WTC11 (cell line): ENCODE results near the gene HMGCS2. TPM values are rescaled to one million over a fixed set of nuclear protein-coding genes. Genes with fewer than 3 reads are reported as not detected.

Experiments used
- ATAC-seq: fragments of 200-7000 bp; cut with Tn5 transposase; 2 replicates; pipeline ENCODE4 v1.10.0; 2021; ENCODE audit warnings: mild to moderate bottlenecking, moderate library complexity
- CTCF ChIA-PET: fragments of 300-600 bp; sonication (Branson Sonifier 250); formaldehyde crosslinking; loops from one replicate; lab custom pipeline; 2021; ENCODE audit warnings: antibody characterized with exemption; lab: Charles Lee
- POLR2A ChIA-PET: fragments of 350-600 bp; sonication (Branson Sonifier 250); formaldehyde crosslinking; loops from one replicate; lab custom pipeline; 2021; ENCODE audit warnings: antibody characterized with exemption; lab: Charles Lee
- DNase-seq: peaks from one replicate; pipeline ENCODE4 v3.0.0; 2021; ENCODE audit warnings: low spot score
- H3K27ac Mint-ChIP-seq: 2 replicates; pipeline ENCODE4 v1.8.0; 2021; ENCODE audit warnings: mixed read lengths
- H3K27me3 Mint-ChIP-seq: 2 replicates; pipeline ENCODE4 v1.8.0; 2021; ENCODE audit warnings: low read depth, mild to moderate bottlenecking, moderate library complexity, mixed read lengths
- H3K36me3 Mint-ChIP-seq: 2 replicates; pipeline ENCODE4 v1.8.0; 2021; ENCODE audit warnings: mixed read lengths
- H3K4me1 Mint-ChIP-seq: 2 replicates; pipeline ENCODE4 v1.8.0; 2022; ENCODE audit warnings: mixed read lengths
- H3K4me3 Mint-ChIP-seq: 2 replicates; pipeline ENCODE4 v1.8.0; 2021; ENCODE audit warnings: mild to moderate bottlenecking, moderate library complexity, mixed read lengths
- H3K9me3 Mint-ChIP-seq: 2 replicates; pipeline ENCODE4 v1.8.0; 2021; ENCODE audit warnings: mixed read lengths
- ATF2 ChIP-seq: sonication (generic); formaldehyde crosslinking; IDR thresholded peaks from 2 replicates; pipeline ENCODE4 v1.8.1; 2022; ENCODE audit warnings: low read depth, missing genetic modification reagents, borderline replicate concordance
- CREM ChIP-seq: sonication (generic); formaldehyde crosslinking; IDR thresholded peaks from 2 replicates; pipeline ENCODE4 v1.8.1; 2022; ENCODE audit warnings: mild to moderate bottlenecking, missing genetic modification reagents, moderate library complexity
- ELF4 ChIP-seq: sonication (generic); formaldehyde crosslinking; IDR thresholded peaks from 2 replicates; pipeline ENCODE4 v1.8.1; 2022; ENCODE audit warnings: low read depth, mild to moderate bottlenecking, moderate library complexity, missing genetic modification reagents
- FOXP4 ChIP-seq: sonication (generic); formaldehyde crosslinking; IDR thresholded peaks from 2 replicates; pipeline ENCODE4 v1.8.0; 2022; ENCODE audit warnings: mild to moderate bottlenecking, missing genetic modification reagents
- GABPB1 ChIP-seq: sonication (generic); formaldehyde crosslinking; IDR thresholded peaks from 2 replicates; pipeline ENCODE4 v1.8.1; 2023; ENCODE audit warnings: mild to moderate bottlenecking, missing genetic modification reagents
- KAT7 ChIP-seq: sonication (generic); formaldehyde crosslinking; IDR thresholded peaks from 2 replicates; pipeline ENCODE4 v1.8.1; 2023; ENCODE audit warnings: missing genetic modification reagents, mild to moderate bottlenecking, borderline replicate concordance
- MAX ChIP-seq: sonication (generic); formaldehyde crosslinking; IDR thresholded peaks from 2 replicates; pipeline ENCODE4 v1.8.0; 2022; ENCODE audit warnings: mild to moderate bottlenecking, missing genetic modification reagents
- MYBL2 ChIP-seq: sonication (generic); formaldehyde crosslinking; IDR thresholded peaks from 2 replicates; pipeline ENCODE4 v1.8.1; 2023; ENCODE audit warnings: mild to moderate bottlenecking, moderate library complexity, missing genetic modification reagents
- NFATC4 ChIP-seq: fragments of 250-450 bp; sonication (Bioruptor Pico); IDR thresholded peaks from 2 replicates; pipeline ENCODE4 v1.9.0; 2021; ENCODE audit warnings: mild to moderate bottlenecking
- NFE2L1 ChIP-seq: sonication (generic); formaldehyde crosslinking; IDR thresholded peaks from 2 replicates; pipeline ENCODE4 v1.8.1; 2023; ENCODE audit warnings: missing genetic modification reagents
- PREB ChIP-seq: sonication (generic); formaldehyde crosslinking; IDR thresholded peaks from 2 replicates; pipeline ENCODE4 v1.8.1; 2022; ENCODE audit warnings: mild to moderate bottlenecking, missing genetic modification reagents, moderate library complexity, borderline replicate concordance
- SMAD3 ChIP-seq: sonication (generic); formaldehyde crosslinking; IDR thresholded peaks from 2 replicates; pipeline ENCODE4 v1.8.0; 2022; ENCODE audit warnings: missing genetic modification reagents, mild to moderate bottlenecking, borderline replicate concordance
- SP1 ChIP-seq: sonication (generic); formaldehyde crosslinking; conservative IDR thresholded peaks from 2 replicates; pipeline ENCODE4 v1.8.1; 2022; ENCODE audit warnings: missing genetic modification reagents
- TEAD1 ChIP-seq: sonication (generic); formaldehyde crosslinking; IDR thresholded peaks from 2 replicates; pipeline ENCODE4 v1.8.0; 2022; ENCODE audit warnings: mild to moderate bottlenecking, missing genetic modification reagents
- TEAD4 ChIP-seq: sonication (generic); formaldehyde crosslinking; IDR thresholded peaks from 2 replicates; pipeline ENCODE4 v1.8.0; 2022; ENCODE audit warnings: mild to moderate bottlenecking, missing genetic modification reagents
- ZMAT4 ChIP-seq: fragments of 250-450 bp; sonication (Bioruptor Pico); IDR thresholded peaks from 2 replicates; pipeline ENCODE4 v1.9.0; 2021; ENCODE audit warnings: mild to moderate bottlenecking
- total RNA-seq: library from RNA; stranded (reverse); gene quantifications from 3 replicates; pipeline ENCODE4 v1.2.3, GENCODE V29; 2021
- TF ChIP-seq, protein P1 (sequence below): sonication (generic); formaldehyde crosslinking; conservative IDR thresholded peaks from 2 replicates; pipeline ENCODE4 v1.8.1; 2023; ENCODE audit warnings: mild to moderate bottlenecking, low read depth, missing genetic modification reagents, moderate library complexity
- TF ChIP-seq, protein P2 (sequence below): sonication (generic); formaldehyde crosslinking; IDR thresholded peaks from 2 replicates; pipeline ENCODE4 v1.8.1; 2023; ENCODE audit warnings: mild to moderate bottlenecking, missing genetic modification reagents

The HMGCS2 gene
- total RNA-seq, 1 experiment from 2014 or later: 0.24 TPM

DNA sequence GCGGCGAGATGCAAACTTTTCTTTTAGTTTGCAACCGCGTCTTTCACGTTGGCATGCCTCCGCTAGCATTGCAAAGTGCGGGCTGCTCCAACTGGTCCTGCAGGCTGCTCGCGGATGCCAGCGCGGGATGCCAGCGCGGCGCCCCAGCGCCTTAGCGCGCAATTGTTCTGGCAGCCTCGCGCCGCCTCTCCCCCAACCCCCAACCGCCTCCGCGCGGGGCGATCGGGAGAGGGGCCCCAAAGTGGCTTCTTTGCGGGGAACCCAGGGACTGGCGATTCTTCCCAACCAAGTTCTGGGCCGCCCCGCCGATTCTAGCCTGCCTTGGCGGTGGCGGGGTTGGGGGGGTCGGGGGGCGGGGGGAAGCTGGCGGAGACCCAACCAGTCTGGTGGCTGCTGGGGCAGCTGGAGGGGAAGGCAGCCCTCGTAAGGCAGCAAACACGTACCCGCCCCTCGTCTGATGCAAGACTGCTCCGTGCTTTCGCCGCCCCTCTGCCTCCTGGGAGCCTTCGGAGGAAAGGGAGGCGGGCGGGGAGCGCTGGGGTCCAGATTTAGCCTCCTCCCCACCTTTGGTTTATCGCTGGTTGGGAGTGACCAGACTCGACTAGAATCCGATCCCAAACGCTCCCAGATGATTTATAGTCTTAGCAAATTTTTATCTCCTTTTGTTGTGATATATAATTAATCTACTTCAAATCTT, 56.2 kb downstream of the HMGCS2 start:
- H3K4me1 Mint-ChIP-seq: peaks cover 47% of the 10 kb centered on the region
- ATAC-seq (peak; percentile 72), DNase-seq (peak; percentile 92)
- no peaks in the 10 kb centered on the region; the same call in 1 of the 2 replicates for H3K27me3 Mint-ChIP-seq
- H3K9me3 Mint-ChIP-seq: no peaks in the 10 kb centered on the region
- CTCF ChIA-PET: interaction anchor here (1.2 to 4.7 kb wide), 5 partner anchors 24 to 101 kb away, joined by 5 to 39 read pairs (median 17); partner anchors contain the start of gene ZNF697
- H3K27ac Mint-ChIP-seq: peak overlapping the region; percentile 98
- TF ChIP-seq MAX (CRISPR knock-in tag) (peak; percentile 51; the same call in 1 of the 2 replicates), TEAD4 (peak; percentile 60; the same call in 1 of the 2 replicates), CREM (CRISPR knock-in tag) (0 out of 2 replicates have a peak, but pooled peaks have one; percentile 31), TEAD1 (CRISPR knock-in tag) (peak; percentile 5; the same call in 1 of the 2 replicates), SP1 (CRISPR knock-in tag) (no peak; the same call in 1 of the 2 replicates), FOXP4 (CRISPR knock-in tag) (0 out of 2 replicates have a peak, but pooled peaks have one; percentile 45), ELF4 (no peak), NFATC4 (peak; percentile 86), KAT7 (CRISPR knock-in tag) (0 out of 2 replicates have a peak, but pooled peaks have one; percentile 15), GABPB1 (CRISPR knock-in tag) (peak; percentile 99), ZMAT4 (CRISPR knock-in tag) (peak; percentile 80)
- TF ChIP-seq, protein P1, sequence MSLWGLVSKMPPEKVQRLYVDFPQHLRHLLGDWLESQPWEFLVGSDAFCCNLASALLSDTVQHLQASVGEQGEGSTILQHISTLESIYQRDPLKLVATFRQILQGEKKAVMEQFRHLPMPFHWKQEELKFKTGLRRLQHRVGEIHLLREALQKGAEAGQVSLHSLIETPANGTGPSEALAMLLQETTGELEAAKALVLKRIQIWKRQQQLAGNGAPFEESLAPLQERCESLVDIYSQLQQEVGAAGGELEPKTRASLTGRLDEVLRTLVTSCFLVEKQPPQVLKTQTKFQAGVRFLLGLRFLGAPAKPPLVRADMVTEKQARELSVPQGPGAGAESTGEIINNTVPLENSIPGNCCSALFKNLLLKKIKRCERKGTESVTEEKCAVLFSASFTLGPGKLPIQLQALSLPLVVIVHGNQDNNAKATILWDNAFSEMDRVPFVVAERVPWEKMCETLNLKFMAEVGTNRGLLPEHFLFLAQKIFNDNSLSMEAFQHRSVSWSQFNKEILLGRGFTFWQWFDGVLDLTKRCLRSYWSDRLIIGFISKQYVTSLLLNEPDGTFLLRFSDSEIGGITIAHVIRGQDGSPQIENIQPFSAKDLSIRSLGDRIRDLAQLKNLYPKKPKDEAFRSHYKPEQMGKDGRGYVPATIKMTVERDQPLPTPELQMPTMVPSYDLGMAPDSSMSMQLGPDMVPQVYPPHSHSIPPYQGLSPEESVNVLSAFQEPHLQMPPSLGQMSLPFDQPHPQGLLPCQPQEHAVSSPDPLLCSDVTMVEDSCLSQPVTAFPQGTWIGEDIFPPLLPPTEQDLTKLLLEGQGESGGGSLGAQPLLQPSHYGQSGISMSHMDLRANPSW (CRISPR knock-in tag): no peak
- TF ChIP-seq, protein P2, sequence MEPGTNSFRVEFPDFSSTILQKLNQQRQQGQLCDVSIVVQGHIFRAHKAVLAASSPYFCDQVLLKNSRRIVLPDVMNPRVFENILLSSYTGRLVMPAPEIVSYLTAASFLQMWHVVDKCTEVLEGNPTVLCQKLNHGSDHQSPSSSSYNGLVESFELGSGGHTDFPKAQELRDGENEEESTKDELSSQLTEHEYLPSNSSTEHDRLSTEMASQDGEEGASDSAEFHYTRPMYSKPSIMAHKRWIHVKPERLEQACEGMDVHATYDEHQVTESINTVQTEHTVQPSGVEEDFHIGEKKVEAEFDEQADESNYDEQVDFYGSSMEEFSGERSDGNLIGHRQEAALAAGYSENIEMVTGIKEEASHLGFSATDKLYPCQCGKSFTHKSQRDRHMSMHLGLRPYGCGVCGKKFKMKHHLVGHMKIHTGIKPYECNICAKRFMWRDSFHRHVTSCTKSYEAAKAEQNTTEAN (CRISPR knock-in tag): no peak
- POLR2A ChIA-PET: interaction anchor here (0.5 to 3.3 kb wide), 17 partner anchors 11 to 99 kb away, joined by 3 to 22 read pairs (median 4); partner anchors contain the start of gene ZNF697
- peaks cover 3% of the 10 kb centered on the region for H3K36me3 Mint-ChIP-seq
- peak overlapping the region; percentile 98 for H3K4me3 Mint-ChIP-seq

- Mint-ChIP-seq H3K36me3 (peaks cover 2% of the 10 kb centered on the region; the same call in 1 of the 2 replicates), H3K27me3 (no peaks in the 10 kb centered on the region; the same call in 1 of the 2 replicates), H3K27ac (peak within 1 kb of the TSS; percentile 99), H3K4me3 (peak within 1 kb of the TSS; percentile 98), H3K4me1 (peaks cover 44% of the 10 kb centered on the region), H3K9me3 (no peaks in the 10 kb centered on the region)
- DNase-seq: peak; percentile 78
- POLR2A ChIA-PET: interaction anchor here (0.7 to 3.3 kb wide), 18 partner anchors 11 to 98 kb away, joined by 3 to 22 read pairs (median 4); partner anchors contain the start of gene ZNF697
- CTCF ChIA-PET: interaction anchor here (1.2 to 4.7 kb wide), 6 partner anchors 24 to 100 kb away, joined by 5 to 39 read pairs (median 12); partner anchors contain the start of gene ZNF697
- ATAC-seq: peak; percentile 73
- TF ChIP-seq ATF2 (CRISPR knock-in tag): no peak
- TF ChIP-seq SMAD3: 0 out of 2 replicates have a peak, but pooled peaks have one; percentile 55
- peak; percentile 34; the same call in 1 of the 2 replicates for TF ChIP-seq MYBL2 (CRISPR knock-in tag)
- 0 out of 2 replicates have a peak, but pooled peaks have one; percentile 59 for TF ChIP-seq PREB (CRISPR knock-in tag)
- TF ChIP-seq NFE2L1: 0 out of 2 replicates have a peak, but pooled peaks have one; percentile 16
- no peak for TF ChIP-seq SP1 (CRISPR knock-in tag)
- TF ChIP-seq ELF4: no peak
Measured at GRCh38 chr1:119711804-119712341, 56.8 kb downstream of the HMGCS2 start, which contains the start of gene PHGDH. Gene PHGDH, plus strand, starts transcription at chr1:119711934. Its CDS starts 89 bp downstream, at chr1:119712023.
